HL-60 (cell line): ENCODE results near the gene SRPX2.

Experiments used
- DNase-seq, 2 experiments: peaks; one replicate each; pipeline ENCODE4 v3.0.0-alpha.2; 2010 to 2020; ENCODE audit warnings: low read depth in 1 of 2, low spot score in 1 of 2
- H3K27ac ChIP-seq: fragments of 250-450 bp; sonication (Bioruptor Pico); replicated peaks from 2 replicates; pipeline ENCODE4 v1.5.1; 2020; ENCODE audit warnings: mild to moderate bottlenecking, moderate library complexity
- H3K27me3 ChIP-seq: fragments of 250-450 bp; sonication (Bioruptor Pico); 2 replicates; pipeline ENCODE4 v1.5.1; 2021; ENCODE audit warnings: mild to moderate bottlenecking, moderate library complexity; ENCODE audit not compliant: insufficient read depth, poor library complexity, severe bottlenecking
- H3K4me3 ChIP-seq: replicated peaks from 2 replicates; pipeline ENCODE4 v1.5.1; 2011; ENCODE audit warnings: mild to moderate bottlenecking, control low read depth, low read length; ENCODE audit not compliant: insufficient read depth
- GABPA ChIP-seq: IDR thresholded peaks from 2 replicates; pipeline ENCODE4 v1.6.1; 2012; ENCODE audit warnings: low read depth
- POLR2AphosphoS5 ChIP-seq: IDR thresholded peaks from 2 replicates; pipeline ENCODE4 v1.6.1; 2012; ENCODE audit warnings: low read depth
- SPI1 ChIP-seq: IDR thresholded peaks from 2 replicates; pipeline ENCODE4 v1.6.1; 2012; ENCODE audit warnings: low read depth, mild to moderate bottlenecking, borderline replicate concordance
- TF ChIP-seq, protein P1 (sequence below): IDR thresholded peaks from one replicate; pipeline ENCODE4 v1.5.1; 2011; ENCODE audit warnings: low read length, control low read depth, inconsistent platforms; ENCODE audit not compliant: insufficient read depth
- TF ChIP-seq, protein P2 (sequence below): IDR thresholded peaks from 2 replicates; pipeline ENCODE4 v1.6.1; 2012; ENCODE audit warnings: low read depth; ENCODE audit not compliant: insufficient replicate concordance

SRPX2 gene

DNA sequence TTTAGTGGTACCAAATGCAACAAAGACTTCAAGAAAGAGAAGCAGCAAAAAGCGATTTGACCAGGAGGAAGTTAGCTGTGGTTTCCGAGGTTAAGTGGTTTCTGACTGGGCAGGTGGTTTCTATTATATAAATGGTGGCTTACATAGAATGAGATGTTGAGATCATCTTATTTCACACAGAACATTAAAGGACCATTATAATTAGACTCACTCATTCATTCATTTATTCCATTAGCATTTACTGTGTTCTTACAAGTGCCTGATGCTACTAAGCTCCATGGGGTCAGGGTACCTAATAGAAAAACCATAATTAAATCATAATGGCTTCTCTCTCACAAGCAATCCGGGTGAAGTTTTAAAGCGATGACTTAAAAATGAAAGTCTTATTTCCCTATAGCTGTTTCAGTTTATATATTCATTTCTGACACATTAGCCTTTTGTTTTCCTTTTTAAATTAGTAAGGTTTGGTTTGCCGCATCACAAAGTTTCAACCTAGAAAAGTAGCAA, 18.0 kb upstream of the SRPX2 start:
- DNase-seq: peak in 1 of 2 experiments; percentile 52

DNA sequence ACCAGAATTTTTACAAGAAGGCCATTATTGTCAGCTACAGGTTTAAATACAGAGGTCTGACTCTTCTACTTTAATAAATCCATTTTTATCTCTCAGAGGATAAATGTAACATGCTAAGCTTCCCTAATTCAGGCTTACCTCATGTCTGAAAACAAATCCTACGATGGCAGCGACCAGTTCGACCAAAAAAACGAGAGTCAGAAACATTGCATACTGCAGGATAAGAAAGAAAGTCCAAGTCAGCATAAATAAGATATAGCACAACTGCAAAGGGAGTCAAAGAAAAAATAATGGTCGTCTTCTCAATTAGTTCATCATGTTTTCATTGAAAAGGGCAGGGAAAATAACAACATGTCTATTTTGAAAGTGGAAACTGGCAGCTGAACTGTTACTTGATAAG, 9.0 kb upstream of the SRPX2 start:
- Histone ChIP-seq H3K4me3 (no peak overlapping the region), H3K27ac (no peak overlapping the region), H3K27me3 (no peaks in the 10 kb centered on the region)
- TF ChIP-seq, protein P1, sequence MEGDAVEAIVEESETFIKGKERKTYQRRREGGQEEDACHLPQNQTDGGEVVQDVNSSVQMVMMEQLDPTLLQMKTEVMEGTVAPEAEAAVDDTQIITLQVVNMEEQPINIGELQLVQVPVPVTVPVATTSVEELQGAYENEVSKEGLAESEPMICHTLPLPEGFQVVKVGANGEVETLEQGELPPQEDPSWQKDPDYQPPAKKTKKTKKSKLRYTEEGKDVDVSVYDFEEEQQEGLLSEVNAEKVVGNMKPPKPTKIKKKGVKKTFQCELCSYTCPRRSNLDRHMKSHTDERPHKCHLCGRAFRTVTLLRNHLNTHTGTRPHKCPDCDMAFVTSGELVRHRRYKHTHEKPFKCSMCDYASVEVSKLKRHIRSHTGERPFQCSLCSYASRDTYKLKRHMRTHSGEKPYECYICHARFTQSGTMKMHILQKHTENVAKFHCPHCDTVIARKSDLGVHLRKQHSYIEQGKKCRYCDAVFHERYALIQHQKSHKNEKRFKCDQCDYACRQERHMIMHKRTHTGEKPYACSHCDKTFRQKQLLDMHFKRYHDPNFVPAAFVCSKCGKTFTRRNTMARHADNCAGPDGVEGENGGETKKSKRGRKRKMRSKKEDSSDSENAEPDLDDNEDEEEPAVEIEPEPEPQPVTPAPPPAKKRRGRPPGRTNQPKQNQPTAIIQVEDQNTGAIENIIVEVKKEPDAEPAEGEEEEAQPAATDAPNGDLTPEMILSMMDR: no peak
- TF ChIP-seq, protein P2, sequence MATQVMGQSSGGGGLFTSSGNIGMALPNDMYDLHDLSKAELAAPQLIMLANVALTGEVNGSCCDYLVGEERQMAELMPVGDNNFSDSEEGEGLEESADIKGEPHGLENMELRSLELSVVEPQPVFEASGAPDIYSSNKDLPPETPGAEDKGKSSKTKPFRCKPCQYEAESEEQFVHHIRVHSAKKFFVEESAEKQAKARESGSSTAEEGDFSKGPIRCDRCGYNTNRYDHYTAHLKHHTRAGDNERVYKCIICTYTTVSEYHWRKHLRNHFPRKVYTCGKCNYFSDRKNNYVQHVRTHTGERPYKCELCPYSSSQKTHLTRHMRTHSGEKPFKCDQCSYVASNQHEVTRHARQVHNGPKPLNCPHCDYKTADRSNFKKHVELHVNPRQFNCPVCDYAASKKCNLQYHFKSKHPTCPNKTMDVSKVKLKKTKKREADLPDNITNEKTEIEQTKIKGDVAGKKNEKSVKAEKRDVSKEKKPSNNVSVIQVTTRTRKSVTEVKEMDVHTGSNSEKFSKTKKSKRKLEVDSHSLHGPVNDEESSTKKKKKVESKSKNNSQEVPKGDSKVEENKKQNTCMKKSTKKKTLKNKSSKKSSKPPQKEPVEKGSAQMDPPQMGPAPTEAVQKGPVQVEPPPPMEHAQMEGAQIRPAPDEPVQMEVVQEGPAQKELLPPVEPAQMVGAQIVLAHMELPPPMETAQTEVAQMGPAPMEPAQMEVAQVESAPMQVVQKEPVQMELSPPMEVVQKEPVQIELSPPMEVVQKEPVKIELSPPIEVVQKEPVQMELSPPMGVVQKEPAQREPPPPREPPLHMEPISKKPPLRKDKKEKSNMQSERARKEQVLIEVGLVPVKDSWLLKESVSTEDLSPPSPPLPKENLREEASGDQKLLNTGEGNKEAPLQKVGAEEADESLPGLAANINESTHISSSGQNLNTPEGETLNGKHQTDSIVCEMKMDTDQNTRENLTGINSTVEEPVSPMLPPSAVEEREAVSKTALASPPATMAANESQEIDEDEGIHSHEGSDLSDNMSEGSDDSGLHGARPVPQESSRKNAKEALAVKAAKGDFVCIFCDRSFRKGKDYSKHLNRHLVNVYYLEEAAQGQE: no peak
- no peak for TF ChIP-seq GABPA
- TF ChIP-seq POLR2AphosphoS5: no peak
- no peak for TF ChIP-seq SPI1
- no peak for DNase-seq

More for the DNA sequence above, 18.0 kb upstream of the SRPX2 start:
- TF ChIP-seq SPI1 (no peak), POLR2AphosphoS5 (no peak), GABPA (no peak)
- TF ChIP-seq, protein P2: no peak
- TF ChIP-seq, protein P1: no peak
- no peak overlapping the region for H3K4me3 ChIP-seq
- H3K27ac ChIP-seq: no peak overlapping the region
- peaks cover 3% of the 10 kb centered on the region for H3K27me3 ChIP-seq

DNA sequence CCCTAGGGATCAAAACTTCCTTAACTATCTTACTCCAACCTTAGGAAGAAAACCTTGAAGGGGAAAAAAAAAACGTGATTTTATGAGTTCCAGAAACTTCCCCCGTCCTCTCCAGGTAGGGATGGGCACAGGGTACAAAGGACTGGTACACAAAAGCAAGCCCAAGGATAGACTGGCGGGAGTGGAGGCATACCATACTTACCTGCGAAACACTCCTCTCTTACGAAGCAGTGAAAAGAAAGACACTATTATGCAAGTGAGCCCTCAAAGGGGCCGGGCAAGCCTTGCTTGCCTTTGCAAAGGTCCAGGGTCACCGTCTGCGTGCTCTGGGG, 8.0 kb upstream of the SRPX2 start:
- H3K27me3 ChIP-seq: no peaks in the 10 kb centered on the region
- no peak overlapping the region for H3K27ac ChIP-seq
- TF ChIP-seq, protein P2: no peak
- no peak for TF ChIP-seq GABPA
- no peak for TF ChIP-seq POLR2AphosphoS5
- TF ChIP-seq, protein P1: no peak
- no peak for TF ChIP-seq SPI1
- no peak overlapping the region for H3K4me3 ChIP-seq
- no peak for DNase-seq
